GM18951 (cell line): Measurements from ENCODE around the gene CCNQ.
"Not testable (repeated sequence)": the region's sequence is repeated elsewhere in the genome, so short reads cannot be mapped to it uniquely, and the experiment has no call there.

Source experiments
- POLR2A ChIP-seq: IDR thresholded peaks from 4 replicates; pipeline ENCODE4 v1.6.1; 2011; ENCODE audit warnings: mild to moderate bottlenecking; ENCODE audit not compliant: insufficient read length, insufficient read depth; ENCODE audit errors: extremely low read depth
- in situ Hi-C: fragments of 300-500 bp; cut with MboI; formaldehyde crosslinking; loops from one replicate; pipeline ENCODE4 v1.12.0; 2022; ENCODE audit warnings: low sequenced_read_pairs, mixed read lengths, inconsistent platforms; ENCODE audit not compliant: unreplicated experiment

The CCNQ gene

GRCh38 chrX:153622661-153623309 lies 23.8 kb upstream of the CCNQ start:
- no peak for TF ChIP-seq POLR2A

GRCh38 chrX:153621949-153622598 lies 23.1 kb upstream of the CCNQ start:
- TF ChIP-seq POLR2A: no peak
- in situ Hi-C loops: no loop called here

More at GRCh38 chrX:153622661-153623309, 23.8 kb upstream of the CCNQ start:
- in situ Hi-C loops: no loop called here

DNA sequence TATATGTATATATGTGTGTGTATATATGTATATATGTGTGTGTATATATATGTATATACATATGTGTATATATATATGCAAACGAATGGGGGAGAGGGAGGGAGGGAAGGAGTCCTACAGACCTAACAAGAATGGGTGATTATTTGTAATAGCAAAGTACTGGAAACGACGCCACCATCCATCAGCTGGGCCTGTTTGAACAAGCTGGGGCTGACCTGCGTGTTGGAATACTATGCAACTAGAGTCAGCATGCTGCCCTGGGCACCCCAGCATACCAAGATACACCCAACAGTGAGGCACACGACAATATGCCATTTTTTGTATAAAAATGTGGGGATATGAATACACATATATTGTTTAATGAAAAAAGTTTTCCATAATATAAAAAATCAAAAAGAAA lies 21.6 kb upstream of the CCNQ start:
- in situ Hi-C loops: no loop called here
- TF ChIP-seq POLR2A: no peak

DNA sequence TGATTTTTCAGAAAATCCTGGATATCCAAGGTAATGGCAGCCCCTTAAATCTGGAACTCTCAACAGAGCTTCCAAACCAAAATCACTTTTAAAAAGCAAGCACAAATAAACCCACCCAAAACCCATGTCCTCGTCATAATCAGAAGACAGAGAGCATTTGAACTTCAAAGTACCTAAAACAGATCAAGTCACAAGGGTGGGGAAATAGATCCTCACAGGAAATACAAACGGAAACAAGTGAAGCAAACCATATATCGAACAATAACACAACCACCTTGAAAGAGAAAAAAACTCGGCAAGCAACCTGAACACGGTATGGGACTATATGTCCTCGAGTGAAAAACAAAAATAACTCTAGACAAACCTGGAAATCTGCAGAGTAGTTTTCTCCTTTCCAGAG lies 15.9 kb upstream of the CCNQ start:
- in situ Hi-C loops: no loop called here
- TF ChIP-seq POLR2A: no peak

GRCh38 chrX:153612413-153612812 lies 13.5 kb upstream of the CCNQ start:
- in situ Hi-C loops: no loop called here
- TF ChIP-seq POLR2A: no peak

DNA sequence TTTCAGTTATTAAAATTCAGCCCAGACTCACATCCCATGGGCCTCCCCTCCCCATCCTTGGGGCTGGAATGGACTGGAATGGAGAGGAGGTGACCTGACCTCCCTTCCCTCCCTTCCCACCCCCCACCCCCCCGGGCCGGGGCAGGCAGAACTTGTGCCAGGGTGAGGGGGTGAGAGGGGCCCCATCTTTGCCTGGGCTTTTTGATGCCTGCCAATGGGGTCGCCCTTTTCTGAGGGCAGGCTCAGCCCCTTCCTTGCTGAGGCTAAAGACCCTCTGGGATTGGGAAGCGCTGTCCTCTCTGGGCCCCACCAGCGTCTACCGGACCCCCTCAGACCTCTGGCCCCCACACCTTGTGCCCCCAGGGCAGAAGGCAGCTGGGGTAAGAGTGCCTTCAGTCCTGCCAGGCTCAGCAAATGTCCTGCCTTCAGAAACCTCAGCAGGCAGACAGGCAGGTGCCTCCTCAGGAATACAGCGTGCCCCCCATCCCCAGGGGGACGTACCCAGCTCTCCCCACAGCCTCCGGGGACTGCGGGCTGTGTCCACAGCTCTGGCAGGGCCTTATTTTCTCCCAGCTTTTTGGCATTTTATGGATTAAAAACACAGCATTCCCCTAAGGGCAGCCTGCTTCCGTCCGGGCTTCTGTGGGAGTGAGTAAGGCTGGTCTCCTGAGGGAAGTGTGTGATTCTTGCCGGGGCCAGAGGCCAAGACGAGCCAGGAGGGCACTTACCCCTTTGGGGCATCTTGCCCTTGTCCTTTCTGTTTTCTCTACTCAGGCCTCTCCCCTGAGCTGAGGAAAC lies 12.6 kb upstream of the CCNQ start:
- in situ Hi-C loops: no loop called here

DNA sequence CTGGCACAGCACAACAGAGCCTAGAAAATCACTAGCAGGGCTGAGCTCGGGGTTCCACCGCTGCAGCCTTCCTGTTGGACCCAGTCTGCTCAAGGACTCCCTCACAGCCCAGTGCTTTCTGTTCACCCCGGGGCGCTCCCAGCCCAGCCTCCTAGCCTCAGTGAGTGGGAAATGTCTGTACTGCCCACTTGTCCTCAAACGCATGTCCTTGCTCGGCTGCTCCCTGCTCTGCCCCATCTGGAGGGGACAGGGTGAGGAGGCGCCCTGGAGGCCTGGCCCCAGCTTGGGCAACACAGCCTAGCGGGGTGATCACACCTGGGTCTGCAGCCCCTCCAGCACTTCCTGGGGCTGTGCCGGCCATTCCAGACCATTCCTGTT lies 11.9 kb upstream of the CCNQ start:
- in situ Hi-C loops: no loop called here
- TF ChIP-seq POLR2A: no peak

More for the DNA sequence above, 12.6 kb upstream of the CCNQ start:
- TF ChIP-seq POLR2A: no peak

GRCh38 chrX:153609917-153610835 lies 11.2 kb upstream of the CCNQ start:
- TF ChIP-seq POLR2A: no peak
- in situ Hi-C loops: no loop called here

GRCh38 chrX:153608806-153609205 lies 9.9 kb upstream of the CCNQ start:
- no peak for TF ChIP-seq POLR2A
- in situ Hi-C loops: no loop called here

GRCh38 chrX:153608376-153608775 lies 9.4 kb upstream of the CCNQ start:
- in situ Hi-C loops: no loop called here
- TF ChIP-seq POLR2A: no peak

DNA sequence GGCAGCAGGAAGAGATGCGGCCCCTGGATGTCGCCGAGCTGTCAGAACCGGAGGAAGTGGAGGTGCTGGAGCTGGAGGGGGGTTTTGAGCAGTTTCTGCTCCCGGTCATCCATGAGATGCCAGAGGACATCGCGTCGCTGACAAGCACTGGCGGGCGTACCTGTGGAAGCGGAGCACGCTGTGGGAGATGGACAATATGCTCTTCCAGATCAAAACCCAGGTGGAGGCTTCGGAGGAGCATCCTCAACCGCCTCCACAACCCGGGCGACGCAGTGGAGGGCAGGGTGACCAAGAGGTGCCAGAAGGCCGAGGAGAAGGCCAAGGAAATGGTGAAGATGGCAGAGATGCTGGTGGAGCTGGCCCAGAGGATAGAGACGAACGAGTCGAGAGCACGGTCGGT lies 7.6 kb upstream of the CCNQ start:
- no peak for TF ChIP-seq POLR2A
- in situ Hi-C loops: no loop called here

- in situ Hi-C loops: not testable (repeated sequence)
These were observed 5.9 kb upstream of the CCNQ start for GRCh38 chrX:153604666-153605380.
